HG03095 (cell line): ENCODE data around the gene KRT81.
"Not testable (repeated sequence)": the region's sequence is repeated elsewhere in the genome, so short reads cannot be mapped to it uniquely, and the experiment has no call there.

ENCODE experiments used
- ATAC-seq: cut with Tn5 transposase; IDR thresholded peaks from one replicate; pipeline ENCODE4 v1.9.1; 2021; ENCODE audit warnings: moderate library complexity; ENCODE audit not compliant: unreplicated experiment

The KRT81 gene

DNA sequence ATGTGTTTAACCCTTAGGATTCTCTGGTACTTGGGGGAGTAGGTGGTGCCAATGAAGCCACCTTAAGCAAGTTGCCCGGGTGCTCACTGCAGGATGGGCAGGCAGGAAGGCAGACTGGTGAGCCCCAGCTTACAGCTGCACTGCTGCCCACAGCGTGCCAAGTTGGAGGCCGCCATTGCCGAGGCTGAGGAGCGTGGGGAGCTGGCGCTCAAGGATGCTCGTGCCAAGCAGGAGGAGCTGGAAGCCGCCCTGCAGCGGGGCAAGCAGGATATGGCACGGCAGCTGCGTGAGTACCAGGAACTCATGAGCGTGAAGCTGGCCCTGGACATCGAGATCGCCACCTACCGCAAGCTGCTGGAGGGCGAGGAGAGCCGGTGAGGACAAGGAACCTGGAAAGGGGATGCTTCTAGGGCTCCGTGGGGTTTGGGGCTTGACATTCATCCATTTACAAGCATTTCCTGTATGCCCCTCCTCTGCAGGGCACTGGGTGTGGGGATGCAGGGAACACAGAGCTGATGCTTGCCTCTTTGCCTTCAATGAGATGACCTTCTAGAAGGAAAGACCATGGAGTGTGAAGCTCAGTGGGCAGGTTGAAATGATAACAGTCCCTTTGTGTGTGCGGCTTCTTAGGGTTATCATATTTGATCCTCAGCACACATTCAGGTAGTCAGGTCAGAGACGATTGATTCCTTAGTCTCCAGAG lies 45.9 kb downstream of the KRT81 start:
- ATAC-seq: no peak

DNA sequence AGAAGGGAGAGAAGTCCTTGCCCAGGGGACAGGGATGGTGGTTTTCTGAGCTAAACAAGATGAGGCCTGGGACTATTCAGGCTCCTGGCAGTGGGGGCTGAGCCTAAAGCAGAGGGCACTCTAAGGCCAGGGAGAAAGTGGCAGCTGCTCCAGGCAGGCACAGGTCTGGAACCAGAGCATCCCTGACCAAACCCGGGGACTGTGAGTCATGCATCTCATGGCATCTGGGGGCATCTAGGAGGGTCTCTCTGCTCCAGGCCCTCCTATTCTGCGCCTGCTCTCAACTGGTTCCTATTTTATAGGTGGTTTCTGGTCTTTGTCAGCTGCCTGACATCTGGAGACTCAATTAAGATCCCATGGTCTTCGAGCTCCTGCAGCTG lies 46.7 kb downstream of the KRT81 start:
- ATAC-seq: no peak

DNA sequence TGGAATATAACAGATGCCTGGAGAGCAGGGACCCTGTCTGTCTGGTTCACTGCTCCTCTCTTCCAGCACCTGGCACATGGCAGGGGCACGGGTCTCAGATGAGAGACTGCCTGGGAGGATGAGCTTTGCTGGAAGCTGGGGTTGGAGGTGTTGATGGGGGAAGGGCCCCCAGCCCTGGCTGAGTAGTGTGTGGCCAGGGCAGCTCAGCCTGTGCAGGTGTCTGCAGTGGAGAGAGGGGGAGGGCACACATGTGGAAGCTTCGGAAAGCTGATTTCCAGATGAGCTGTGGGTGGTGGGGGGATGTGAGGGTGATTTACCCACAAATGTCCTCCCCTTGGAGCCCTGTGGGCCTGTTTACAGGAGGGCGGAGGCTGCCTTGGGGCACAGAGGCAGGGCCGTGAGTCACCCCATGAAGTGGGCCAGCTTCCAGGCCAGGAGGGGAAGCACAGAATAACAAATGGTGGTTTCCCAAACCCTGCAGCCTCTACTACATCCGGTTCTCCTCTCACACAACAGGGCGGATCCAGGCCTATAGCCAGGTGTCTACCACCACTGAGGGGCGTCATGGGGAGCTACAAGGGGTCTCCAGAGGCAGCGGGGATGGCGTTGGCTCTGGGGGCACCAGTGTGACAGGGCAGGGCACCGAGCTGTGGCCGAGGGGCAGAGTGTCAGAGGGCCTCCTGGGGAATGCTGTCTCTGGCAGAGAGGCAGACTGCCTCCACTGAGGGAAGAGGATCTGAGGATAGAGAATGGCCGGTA lies 47.3 kb downstream of the KRT81 start:
- peak; percentile 94 for ATAC-seq

- ATAC-seq: no peak
Measured at GRCh38 chr12:52243259-52243855, 48.0 kb downstream of the KRT81 start.

DNA sequence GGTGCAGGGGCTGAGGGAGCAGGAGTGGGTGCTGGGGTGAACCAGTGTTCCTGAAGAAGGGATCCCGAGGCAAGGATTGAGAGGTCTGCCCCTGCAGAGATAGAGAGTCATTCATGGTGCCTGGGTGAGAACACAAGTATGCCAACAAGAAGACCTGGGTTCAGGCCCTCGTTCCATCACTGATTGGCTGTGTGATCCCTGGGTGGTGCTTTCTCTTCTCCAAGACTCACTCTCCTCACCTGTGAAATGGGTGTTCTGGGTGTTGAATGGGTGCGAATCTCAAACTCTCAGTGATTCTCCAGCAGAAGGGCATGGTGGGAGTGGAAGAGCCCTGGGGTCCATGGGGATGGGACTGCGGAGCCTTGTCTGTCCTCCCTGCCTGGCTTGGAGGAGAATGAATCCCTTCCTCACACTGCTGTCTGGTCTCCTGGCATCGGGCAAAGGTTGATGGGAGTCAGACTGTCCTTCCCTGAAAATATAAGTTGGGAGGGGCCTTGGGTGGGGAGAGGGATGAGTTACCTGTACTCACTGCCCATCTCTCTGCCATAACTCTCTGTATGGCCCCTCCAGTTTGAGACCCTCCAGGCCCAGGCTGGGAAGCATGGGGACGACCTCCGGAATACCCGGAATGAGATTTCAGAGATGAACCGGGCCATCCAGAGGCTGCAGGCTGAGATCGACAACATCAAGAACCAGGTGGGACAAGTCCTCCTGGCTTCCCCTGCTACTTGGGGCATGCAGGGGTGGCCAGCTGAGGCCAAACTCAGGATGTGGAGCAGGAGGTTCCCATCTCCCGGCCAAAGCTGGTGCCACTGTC lies 48.7 kb downstream of the KRT81 start:
- no peak for ATAC-seq

- no peak for ATAC-seq
Measured at GRCh38 chr12:52241205-52241842, 50.0 kb downstream of the KRT81 start.

DNA sequence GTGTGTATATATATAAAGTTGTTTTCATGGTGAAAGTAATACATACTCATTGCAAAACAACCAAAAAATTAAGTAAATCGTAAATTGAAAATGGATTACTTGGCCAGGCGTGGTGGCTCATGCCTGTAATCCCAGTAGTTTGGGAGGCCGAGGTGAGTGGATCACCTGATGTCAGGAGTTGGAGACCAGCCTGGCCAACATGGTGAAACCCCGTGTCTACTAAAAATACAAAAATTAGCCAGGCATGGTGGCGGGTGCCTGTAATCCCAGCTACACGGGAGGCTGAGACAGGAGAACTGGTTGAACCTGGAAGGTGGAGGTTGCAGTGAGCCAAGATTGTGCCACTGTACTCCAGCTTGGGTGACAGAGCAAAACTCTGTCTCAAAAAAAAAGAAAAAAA lies 51.1 kb downstream of the KRT81 start:
- not testable (repeated sequence) for ATAC-seq

GRCh38 chr12:52239767-52240166 lies 51.6 kb downstream of the KRT81 start:
- no peak for ATAC-seq

- ATAC-seq: no peak
Measured at GRCh38 chr12:52238916-52239646, 52.3 kb downstream of the KRT81 start.

GRCh38 chr12:52238207-52238840 lies 53.0 kb downstream of the KRT81 start:
- ATAC-seq: no peak

DNA sequence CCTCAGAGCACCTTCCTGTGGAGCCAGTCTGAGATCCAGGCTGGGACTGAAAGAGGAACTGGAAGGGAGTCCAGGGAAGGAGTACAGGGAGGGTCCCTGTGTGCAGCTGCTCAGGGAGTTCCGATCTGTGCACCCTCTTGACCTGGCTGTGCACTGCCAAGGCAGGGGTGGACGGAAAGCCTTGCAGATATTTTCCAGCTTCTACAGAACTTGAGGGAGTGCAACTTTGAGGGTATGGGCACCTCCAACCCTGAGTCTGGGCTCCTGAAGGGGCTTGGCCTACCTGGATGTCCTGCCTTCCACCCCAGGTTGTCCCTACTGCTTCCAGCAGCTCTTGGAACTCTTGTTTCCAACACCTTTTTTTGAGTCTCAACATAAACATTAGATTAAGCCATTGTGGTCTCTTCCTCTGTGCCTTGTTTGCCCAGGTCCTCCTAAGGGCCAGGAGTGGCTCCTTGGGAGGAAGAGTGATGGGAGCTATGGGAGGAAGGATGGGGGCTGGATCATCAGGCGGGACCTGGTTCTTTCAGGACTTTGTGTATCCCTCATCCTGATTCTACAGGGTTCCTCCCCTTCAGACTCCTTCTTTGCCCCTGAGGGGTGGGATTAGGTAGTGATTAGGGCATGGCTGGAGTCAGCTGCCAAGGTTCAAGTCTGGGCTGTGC lies 54.8 kb downstream of the KRT81 start:
- ATAC-seq: no peak
